RWPE1 (cell line): Measurements from ENCODE around the gene CHST3.
A peak's percentile ranks its signal among the peaks of the same experiment; 100 is the strongest.

Experiments used
- CTCF ChIA-PET: fragments of 350-600 bp; sonication (Branson Sonifier 250); formaldehyde crosslinking; extraction: SDS; loops from one replicate; lab custom pipeline; 2021; lab: Yijun Ruan, JAX
- POLR2A ChIA-PET: fragments of 400-600 bp; formaldehyde crosslinking; extraction: SDS; loops from one replicate; lab custom pipeline; 2020; ENCODE audit warnings: antibody characterized with exemption; ENCODE audit not compliant: low non-redundant PET; lab: Yijun Ruan, JAX
- DNase-seq: peaks from one replicate; pipeline ENCODE4 v3.0.0; 2012; ENCODE audit warnings: low spot score
- H3K27ac ChIP-seq: fragments of 450-650 bp; 2 replicates; pipeline ENCODE4 v1.5.1; 2017
- TF ChIP-seq, protein P1 (sequence below): fragments of 450-650 bp; conservative IDR thresholded peaks from 2 replicates; pipeline ENCODE4 v1.5.1; 2017; ENCODE audit warnings: low read depth, mild to moderate bottlenecking

CHST3 gene

DNA sequence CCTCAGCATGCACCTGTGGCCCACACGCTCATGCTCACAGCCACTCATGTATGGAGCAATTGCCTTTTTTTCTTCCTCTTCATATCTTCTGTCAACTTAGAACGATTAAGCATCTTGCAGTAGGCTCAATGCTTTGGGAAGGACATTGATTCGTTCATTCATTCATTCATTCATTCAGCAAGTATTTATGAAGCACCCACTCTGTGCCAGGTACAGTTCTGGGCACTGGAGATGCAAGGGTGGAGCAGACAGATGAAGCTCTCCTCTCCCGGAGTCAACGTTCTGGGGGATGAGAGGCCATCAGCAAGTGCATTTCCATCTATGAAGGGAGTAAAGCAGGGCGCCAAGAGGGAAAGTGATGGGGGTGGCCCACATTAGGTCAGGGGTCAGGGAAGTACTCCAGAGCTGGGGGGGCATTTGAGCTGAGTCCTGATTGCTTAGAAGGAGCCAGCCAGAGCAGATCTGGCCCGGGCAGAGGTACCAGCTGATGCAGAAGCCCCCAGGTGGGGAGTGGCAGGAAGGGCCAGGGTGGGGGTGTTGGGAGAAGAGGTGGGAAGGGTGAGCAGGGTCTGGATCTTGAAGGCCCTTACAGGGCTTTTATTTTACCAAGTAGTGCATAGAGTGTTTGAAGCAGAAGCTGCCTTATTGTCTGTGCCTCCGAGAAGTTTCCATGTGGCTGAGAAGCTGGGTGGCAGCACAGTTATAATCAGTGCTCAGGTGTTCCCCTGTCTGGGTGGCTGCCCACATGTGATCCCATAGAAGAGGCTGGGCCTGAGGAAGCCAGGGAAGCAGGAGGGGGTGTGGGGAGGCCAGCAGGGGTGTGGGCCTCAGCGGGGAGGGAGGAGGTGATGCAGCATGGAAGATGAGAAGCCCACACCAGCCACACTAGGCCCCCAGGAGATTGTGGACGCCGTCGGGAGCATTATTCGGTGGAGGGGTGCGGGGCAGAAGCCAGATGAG is 36.2 kb downstream of the CHST3 start:
- CTCF ChIA-PET, result interaction anchor here (0.5 to 1.8 kb wide), 2 partner anchors 104 to 193 kb away, joined by 3 to 6 read pairs; no protein-coding TSS in a partner anchor
- TF ChIP-seq, protein P1, sequence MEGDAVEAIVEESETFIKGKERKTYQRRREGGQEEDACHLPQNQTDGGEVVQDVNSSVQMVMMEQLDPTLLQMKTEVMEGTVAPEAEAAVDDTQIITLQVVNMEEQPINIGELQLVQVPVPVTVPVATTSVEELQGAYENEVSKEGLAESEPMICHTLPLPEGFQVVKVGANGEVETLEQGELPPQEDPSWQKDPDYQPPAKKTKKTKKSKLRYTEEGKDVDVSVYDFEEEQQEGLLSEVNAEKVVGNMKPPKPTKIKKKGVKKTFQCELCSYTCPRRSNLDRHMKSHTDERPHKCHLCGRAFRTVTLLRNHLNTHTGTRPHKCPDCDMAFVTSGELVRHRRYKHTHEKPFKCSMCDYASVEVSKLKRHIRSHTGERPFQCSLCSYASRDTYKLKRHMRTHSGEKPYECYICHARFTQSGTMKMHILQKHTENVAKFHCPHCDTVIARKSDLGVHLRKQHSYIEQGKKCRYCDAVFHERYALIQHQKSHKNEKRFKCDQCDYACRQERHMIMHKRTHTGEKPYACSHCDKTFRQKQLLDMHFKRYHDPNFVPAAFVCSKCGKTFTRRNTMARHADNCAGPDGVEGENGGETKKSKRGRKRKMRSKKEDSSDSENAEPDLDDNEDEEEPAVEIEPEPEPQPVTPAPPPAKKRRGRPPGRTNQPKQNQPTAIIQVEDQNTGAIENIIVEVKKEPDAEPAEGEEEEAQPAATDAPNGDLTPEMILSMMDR, result no peak
- POLR2A ChIA-PET, result no interaction called here
- peak overlapping the region; percentile 96 for H3K27ac ChIP-seq
- DNase-seq, result no peak

DNA sequence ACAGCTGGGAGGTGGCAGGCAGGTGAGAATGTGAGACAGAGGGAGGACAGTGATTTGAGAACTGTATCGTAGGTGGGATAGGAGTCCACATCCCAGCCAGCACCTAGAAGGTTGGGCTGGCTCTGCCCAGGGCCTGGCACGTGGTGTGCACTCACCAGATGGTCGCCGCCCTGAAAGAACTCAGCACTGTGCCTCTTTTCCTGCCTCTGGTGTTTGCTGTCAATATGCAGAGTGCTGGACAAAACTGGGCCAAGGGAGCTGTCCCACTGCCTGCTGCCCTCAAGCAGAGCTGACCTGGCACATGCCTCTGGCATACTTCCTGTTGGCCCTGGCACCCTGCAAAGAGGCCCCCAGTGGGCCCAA is 36.8 kb downstream of the CHST3 start:
- ChIA-PET POLR2A (no interaction called here), CTCF (interaction anchor here (1.8 kb wide), 1 partner anchor 105 kb away, joined by 6 read pairs; no protein-coding TSS in a partner anchor)
- no peak for DNase-seq
- TF ChIP-seq, protein P1, result no peak
- H3K27ac ChIP-seq, result peak overlapping the region; percentile 96

DNA sequence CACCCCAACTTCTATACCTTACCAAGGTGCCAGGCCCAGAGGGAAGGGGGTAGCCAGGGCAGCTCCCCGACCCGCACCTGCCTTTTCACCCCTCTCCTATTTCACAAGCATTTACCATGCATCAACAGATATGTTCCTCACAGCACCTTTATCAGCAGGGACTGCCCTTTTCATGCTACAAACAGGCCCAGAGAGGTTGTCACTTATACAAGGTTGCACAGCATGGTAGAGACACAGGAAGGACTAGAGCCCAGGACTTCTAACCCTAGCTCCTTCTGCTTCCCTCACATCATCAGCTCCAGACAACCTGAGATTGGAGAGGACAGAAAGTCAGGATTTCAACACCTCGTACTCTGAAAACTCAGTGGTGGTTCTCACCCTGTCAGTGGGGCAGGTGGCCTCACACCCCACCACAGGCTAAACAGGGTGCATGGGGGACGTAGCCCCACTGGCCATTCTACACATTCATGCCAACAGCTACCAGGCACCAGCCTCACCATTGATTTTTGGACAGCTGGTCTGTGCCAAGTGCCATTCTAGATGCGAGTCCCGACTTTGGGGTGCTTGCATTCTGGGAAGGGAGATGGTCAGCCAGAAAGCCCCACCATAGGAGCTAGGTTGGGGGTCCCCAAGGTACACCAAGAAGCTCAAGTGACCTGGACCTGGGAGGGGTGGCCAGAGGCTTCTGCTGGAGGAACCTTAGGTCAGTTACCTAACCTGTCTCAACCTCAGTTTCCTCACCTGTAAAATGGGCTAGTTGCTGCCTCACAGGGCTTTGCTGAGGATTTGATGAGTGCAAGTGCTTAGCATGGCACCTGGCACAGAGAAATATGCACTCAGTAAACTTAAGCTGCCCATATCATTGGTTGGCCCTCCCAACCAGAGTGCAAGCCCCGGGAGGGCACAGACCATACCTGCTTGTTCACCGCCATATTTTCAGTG is 38.4 kb downstream of the CHST3 start:
- no peak for DNase-seq
- TF ChIP-seq, protein P1, result no peak
- peak overlapping the region; percentile 96 for H3K27ac ChIP-seq
- CTCF ChIA-PET, result interaction anchor here (0.5 to 1.2 kb wide), 5 partner anchors 8 to 1471 kb away, joined by 3 to 5 read pairs (median 3); no protein-coding TSS in a partner anchor
- POLR2A ChIA-PET, result interaction anchor here (0.6 kb wide), 1 partner anchor 26 kb away, joined by 4 read pairs; no protein-coding TSS in a partner anchor

DNA sequence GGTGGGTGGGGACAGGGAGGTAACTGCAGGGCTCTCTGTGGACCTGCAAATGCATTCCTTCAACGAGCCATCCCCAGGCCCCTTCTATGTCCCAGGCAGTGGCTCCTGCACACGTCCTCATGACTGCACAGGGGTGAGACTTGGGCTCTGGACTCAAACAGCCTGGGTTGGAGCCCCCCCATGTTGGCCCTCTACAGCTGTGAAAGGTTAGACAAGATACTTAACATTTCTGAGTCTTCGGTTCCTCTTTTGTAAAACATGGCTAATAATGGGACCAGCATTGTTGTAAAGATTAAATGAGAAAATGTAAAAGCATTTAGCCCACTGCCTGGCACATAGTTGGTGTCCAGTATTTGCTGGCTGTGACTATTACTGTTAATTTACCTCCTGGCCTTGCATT is 41.8 kb downstream of the CHST3 start:
- CTCF ChIA-PET, result interaction anchor here (1.1 kb wide), 1 partner anchor 110 kb away, joined by 5 read pairs; no protein-coding TSS in a partner anchor
- POLR2A ChIA-PET, result no interaction called here

DNA sequence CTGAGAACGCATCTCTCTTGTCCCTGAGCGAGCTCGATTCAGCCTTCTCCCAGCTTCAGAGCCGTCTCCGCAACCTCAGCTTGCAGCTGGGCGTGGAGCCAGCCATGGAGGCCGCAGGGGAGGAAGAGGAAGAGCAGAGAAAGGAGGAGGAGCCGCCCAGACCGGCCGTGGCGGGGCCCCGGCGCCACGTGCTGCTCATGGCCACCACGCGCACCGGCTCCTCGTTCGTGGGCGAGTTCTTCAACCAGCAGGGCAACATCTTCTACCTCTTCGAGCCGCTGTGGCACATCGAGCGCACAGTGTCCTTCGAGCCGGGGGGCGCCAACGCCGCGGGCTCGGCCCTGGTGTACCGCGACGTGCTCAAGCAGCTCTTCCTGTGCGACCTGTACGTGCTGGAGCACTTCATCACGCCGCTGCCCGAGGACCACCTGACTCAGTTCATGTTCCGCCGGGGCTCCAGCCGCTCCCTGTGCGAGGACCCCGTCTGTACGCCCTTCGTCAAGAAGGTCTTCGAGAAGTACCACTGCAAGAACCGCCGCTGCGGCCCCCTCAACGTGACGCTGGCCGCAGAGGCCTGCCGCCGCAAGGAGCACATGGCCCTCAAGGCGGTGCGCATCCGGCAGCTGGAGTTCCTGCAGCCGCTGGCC is 43.2 kb downstream of the CHST3 start:
- CTCF ChIA-PET, result interaction anchor here (0.5 to 1.8 kb wide), 3 partner anchors 18 to 41 kb away, joined by 3 to 12 read pairs (median 6); no protein-coding TSS in a partner anchor
- DNase-seq, result no peak
- TF ChIP-seq, protein P1, result no peak
- POLR2A ChIA-PET, result no interaction called here
- H3K27ac ChIP-seq, result peak overlapping the region; percentile 100

More for the DNA sequence above, 41.8 kb downstream of the CHST3 start:
- TF ChIP-seq, protein P1, result no peak
- peak overlapping the region; percentile 100 for H3K27ac ChIP-seq
- no peak for DNase-seq
